HG03135 (cell line): ENCODE results near the gene RBP4.
"Not testable (repeated sequence)": the region's sequence is repeated elsewhere in the genome, so short reads cannot be mapped to it uniquely, and the experiment has no call there.

ENCODE experiments used
- ATAC-seq: cut with Tn5 transposase; IDR thresholded peaks from one replicate; pipeline ENCODE4 v1.9.1; 2021; ENCODE audit warnings: mild to moderate bottlenecking, moderate library complexity; ENCODE audit not compliant: unreplicated experiment

RBP4 gene

DNA sequence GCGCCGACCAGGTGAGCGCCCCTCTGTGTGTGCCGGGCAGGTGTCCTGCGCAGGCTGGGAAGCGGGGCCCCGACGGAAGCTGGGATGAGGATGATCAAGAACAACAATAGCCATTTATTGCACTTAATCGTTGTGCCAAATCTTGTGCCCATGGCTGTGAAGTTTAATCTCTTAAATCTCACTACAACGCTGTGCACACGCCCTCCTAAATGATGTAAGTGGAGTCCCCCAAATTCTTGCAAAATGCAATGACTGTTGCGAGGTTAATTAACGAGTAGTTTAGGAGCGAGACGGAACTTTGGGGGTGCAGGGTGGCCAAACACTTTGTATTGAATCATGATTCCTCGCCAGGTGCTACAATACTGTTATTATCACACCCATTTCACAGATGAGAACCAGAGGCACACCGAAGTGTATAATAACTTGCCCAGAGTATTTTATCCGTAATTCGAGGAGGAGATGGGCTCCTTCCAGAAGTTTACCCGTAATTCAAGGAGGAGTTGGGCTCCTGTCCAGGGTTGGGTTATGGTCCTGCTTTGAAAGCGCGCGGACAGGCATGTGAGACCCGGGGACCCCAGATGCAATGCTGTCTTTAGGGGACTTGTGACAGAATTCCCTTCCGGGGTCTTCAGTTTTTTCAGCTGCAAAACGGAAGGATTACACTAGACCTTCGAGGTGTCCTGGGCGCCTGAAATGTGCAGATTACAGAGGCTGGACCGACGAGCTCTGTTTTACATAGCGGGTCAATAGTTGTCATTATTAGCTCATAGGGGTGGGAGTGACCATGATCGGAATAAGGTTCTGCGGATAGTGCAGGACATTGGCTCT, 33.5 kb downstream of the RBP4 start:
- ATAC-seq: no peak

DNA sequence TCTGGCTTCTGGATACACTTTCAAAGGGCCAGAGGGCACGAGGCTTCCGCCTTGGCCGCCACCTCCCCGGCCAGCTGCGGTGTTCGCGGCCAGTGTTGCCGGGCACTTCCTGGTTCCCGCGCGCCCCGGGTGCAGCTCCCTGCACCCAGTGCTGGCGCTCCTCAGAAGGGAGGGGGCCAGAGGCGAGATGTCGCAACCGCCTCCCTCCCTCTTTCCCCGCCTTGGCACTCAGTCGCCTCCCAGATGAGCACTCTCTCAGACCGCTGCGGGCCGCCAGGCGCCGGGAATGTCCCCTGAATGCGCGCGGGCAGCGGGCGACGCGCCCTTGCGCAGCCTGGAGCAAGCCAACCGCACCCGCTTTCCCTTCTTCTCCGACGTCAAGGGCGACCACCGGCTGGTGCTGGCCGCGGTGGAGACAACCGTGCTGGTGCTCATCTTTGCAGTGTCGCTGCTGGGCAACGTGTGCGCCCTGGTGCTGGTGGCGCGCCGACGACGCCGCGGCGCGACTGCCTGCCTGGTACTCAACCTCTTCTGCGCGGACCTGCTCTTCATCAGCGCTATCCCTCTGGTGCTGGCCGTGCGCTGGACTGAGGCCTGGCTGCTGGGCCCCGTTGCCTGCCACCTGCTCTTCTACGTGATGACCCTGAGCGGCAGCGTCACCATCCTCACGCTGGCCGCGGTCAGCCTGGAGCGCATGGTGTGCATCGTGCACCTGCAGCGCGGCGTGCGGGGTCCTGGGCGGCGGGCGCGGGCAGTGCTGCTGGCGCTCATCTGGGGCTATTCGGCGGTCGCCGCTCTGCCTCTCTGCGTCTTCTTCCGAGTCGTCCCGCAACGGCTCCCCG, 34.4 kb downstream of the RBP4 start, which contains the start of gene FFAR4:
FFAR4 (plus strand) TSS at position 231 of the 842 bp plus-strand sequence; CDS start at position 287, 56 bp downstream.
- no peak for ATAC-seq

DNA sequence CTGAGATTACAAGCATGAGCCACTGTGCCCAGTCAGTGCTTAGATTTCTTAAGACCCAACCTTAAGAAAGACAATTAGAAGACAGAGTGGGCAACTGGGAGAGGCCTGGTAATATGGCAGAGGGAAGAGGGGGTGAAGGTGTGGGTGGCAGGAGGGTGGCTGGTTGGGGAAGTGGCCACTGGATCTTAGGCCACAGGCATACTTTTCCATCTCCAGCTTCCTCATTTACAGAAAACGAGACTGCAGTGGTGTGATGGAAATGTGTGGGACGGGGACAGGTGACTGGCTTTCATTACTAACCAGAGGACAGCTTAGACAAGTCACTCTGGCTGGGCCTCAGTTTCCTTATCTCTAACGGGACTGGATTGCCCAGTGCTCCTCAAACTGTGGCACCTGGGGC, 35.6 kb downstream of the RBP4 start:
- ATAC-seq: no peak

DNA sequence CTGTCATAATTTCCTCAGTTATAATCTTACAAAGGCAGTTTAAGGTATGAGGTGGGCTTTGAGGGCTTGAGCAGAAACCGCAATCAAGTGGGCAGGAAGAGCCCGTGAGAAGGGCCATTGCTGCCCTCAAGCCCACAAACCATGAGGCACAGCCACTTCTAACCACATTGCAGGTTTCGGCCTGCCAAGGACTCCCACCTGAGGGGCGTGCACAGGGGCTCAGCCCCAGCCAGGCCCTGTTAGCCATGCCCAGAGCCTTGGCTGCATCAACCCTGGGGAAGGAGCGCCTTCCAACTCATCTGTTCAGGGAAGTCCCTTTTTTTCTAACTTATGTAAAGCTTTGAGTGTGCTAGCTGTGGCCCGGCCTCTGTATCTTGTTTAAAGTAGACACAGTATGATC, 40.5 kb downstream of the RBP4 start:
- no peak for ATAC-seq

DNA sequence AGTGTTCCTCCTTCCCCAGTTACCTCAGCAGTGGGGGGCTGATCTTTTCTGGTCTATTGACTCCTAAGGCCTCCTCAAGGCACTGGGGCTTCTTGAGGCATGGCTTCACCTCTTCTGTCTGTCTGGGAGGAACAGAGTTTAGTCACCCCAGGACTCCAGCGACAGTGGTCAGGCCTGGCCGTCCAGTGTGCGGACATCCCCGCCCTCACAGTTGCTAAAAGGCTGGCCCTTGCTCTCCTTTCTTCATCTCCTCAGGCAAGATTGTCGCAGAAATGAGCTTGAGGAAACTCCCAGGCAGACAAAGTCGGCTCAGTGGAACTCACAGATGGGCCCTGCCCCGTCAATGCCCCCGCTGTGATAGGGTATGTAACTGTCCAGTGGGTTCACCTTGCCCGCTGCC, 41.5 kb downstream of the RBP4 start:
- no peak for ATAC-seq

DNA sequence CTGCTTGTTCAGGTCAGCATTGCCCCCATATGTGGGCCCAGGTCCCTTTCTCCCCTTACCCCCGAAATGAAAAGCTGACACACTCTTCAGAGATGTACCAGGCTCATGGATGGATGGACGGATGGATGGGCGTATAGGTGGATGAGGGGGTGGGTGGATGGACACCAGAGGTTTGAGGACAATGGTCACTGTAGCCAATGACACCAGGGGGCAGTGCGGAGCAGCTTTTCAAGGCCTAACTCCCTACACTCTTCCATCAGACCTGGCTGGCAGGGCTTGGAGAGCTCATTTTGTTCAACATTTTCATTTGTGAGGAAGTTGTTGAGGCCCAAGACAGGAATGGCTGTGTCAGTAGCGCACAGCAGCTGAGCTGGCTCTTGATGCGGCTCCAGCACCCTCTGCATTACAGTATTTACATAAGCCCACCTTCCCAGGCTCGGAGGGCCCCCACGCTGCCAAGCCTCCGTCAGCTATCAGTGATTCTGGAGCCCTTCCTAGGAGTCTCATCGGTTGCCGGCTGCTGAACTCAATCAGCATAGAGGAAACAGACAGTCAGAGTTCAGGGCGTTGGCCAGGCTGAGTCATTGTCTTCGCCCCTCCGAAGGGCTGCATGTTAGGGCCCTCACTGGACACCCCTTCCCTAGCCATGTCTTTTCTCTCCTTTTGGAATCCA, 46.1 kb downstream of the RBP4 start:
- no peak for ATAC-seq

DNA sequence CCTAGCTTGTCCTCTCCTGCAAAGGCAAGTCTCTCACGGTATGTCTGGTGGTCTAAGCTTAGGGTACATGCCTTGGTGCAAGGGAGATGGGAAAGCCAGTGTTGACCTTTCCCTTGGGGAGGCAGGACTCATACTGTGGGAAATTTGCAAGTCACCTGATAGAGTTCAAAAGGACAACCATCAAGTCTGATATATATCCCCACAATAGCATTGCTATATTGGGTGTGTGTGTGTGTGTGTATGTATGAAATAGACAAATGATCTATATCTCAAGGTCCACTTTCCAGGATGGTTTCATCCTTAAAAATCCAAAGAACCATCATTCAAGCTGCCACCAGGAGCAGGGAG, 46.7 kb downstream of the RBP4 start:
- no peak for ATAC-seq

DNA sequence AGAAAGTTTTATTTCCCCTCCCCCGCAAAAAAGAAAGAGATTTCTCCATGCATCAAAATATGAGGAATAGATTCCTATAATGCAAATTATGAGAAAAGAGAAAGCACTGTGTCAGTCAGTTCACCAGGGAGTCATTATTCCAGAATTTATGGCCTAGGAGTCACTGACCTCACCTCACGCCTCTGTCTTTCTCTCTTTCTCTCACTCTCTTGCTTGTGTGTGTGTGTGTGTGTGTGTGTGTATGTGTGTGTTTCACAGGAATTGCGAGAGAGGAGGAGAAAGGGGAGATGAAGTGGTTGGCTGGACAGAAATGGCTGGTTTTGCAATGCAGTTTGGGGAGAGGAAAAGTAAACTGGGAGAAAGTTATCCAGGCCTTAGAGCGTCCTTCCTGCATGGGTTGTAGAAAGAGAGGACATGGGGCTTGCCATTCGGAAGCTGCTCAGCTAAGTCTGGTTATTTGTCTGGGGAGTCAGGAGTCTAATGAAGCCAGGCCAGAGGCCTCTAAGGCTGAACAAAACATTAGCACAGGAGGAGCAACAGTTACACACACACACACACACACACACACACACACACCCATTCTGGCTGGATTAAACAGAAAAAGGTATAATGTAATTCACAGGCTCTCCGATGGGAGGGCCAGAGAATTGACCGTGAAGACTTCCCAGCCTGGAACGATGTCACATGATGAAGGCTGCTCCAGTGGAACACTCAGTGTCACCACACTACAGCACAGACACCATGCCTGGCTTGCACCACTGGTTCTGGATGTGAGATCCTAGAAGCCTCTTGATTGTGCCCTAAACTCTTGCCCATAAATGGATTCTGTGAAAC, 47.3 kb downstream of the RBP4 start:
- no peak for ATAC-seq

DNA sequence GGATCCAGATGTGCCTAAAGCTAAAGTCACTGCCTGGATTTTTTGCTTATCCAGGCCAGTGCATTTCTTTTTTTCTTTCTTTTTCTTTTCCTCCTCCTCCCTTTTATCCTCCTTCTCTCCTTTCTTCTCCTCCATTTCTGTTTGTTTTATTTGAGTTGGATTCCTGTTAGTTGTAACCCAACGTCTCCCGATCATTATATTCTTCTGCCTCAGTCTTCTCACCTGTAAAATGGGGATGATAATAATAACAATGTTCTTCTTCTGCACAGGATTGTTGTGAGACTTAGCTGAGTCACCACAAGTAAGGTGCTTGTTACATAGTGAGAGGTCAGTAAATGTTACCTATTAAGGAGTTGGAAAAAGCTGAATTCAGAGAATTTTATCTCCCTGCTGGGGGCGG, 48.3 kb downstream of the RBP4 start:
- no peak for ATAC-seq

DNA sequence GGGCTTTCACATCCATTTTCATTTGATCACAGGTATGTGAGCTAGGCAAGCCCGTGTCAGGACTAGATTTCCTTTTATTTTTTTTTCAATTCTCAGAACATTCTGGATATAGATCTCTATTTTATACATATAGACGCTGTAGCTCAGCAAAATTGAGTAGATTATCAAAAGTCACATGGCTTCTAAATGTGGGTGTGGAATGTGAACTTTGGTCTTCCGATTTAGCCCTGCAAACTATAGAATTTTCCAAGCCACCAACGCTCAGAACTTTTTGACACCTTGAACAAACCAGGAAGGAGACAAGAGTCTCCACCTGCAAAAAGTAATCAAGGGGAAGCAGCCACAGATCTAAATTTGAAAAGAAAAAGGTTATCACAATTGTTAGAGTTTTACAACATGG, 50.4 kb downstream of the RBP4 start:
- no peak for ATAC-seq

DNA sequence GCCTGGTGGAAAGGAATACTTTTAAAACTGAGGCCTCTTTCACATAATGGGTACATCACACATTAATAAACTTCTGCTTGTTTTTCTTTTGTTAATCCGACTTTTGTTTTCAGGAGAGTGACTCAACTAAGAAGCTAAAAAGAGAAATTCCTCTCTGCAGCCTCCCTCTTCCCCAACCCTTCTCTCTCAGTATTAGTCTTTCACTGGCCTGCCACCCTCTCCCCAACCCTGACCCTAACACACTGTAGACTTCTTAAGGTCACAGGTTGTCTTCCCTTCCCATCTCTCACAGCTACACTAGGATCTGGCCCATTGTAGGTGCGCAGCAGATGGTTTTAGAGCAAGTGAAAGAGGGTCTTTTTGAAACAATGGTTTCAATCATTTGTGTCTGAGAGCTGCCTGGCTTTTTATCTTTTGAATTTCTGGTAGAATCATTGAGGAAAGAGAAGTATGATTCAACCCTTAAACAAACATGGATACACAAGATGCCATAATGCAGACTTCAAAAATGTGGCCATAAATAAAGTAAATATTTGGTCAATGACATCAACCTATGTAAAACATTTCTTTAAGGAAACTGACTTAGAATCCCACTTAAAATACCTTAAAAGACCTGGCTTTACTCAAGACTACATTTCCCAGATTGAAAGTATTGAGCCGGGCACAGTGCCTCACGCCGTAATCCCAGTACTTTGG, 52.5 kb downstream of the RBP4 start:
- no peak for ATAC-seq

DNA sequence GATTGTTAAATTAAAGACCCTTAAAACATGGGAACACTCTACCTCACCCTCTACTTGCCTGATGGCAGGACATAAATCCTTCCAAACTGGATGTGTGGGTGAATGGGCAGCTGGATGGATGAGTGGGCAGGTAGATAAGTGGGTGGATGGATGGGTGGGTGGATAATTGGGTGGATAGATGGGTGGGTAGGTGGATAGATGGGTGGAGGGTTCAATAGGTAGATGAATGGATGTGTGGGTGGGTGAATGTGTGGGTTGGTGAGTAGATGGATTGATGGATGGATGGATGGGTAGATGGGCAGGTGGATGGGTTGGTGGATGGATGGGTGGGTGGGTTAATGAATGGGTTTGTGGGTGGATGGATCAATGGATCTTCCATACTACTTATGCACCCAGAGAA, 53.5 kb downstream of the RBP4 start:
- no peak for ATAC-seq

DNA sequence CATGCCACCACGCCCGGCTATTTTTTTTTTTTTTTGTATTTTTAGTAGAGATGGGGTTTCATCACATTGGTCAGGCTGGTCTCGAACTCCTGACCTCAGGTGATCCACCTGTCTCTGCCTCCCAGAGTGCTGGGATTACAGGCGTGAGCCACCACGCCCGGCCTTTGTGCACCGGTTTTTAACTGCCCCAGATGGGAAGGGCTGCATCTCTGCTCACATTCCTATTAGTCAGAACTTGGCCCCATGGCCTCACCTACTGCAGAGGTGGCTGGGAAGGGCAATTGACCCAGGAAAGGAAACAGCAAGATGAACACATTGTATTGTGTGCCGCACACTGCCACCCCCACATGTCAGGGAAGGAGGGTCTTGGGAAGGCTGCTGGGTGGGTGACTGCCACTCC, 54.0 kb downstream of the RBP4 start:
- not testable (repeated sequence) for ATAC-seq

DNA sequence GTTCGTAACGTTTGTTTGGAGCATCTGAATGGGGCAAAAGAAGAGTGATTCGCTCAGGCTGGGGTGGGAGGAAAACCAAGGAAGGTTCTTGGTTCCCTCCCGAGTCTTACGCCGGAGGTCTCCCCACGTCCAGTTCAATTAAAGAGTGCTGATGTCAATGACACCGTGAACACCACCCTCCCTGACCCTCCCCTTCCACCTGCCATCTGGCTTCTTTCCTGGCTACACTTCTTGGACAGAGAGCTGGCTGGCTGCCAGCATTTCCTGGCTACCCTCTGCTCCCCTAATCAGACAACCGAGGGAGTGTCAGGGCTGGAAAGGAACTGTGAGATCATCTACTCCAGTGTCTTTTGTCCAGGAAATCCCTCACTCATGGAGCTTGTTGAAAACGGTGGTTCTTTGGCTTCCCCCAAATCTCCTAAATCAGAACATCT, 58.7 kb downstream of the RBP4 start:
- ATAC-seq: no peak
